Measurements from ENCODE around the gene NAGA. TPM values are rescaled to one million over a fixed set of nuclear protein-coding genes. Genes with fewer than 3 reads are reported as not detected.

The NAGA gene
- total and polyA plus RNA-seq, 2 donors (not counting 1 experiment from before 2014, with no cell fraction given): 24.5 to 43.4 TPM

DNA sequence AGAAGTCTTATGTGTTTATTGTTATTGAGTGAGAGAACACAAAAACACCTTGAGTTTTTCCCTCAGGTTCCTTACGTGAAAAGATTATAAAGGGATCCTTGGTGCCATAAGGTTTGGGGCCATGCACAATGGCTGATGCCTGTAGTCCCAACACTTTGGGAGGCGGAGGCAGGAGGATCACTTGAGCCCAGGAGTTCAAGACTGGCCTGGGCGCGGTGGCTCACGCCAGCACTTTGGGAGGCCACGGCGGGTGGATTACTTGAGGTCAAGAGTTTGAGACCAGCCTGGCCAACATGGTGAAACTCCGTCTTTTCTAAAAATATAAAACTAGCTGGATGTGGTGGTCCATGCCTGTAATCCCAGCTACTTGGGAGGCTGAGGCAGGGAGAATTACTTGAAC is 14.3 kb upstream of the NAGA start:
- H3K4me2 ChIP-seq (ENCODE audit: extremely low read depth, insufficient read depth, low read length): no peak overlapping the region
- H3K27me3 ChIP-seq (ENCODE audit: control insufficient read depth, insufficient read depth, low read length): no peaks in the 10 kb centered on the region
- H3K36me3 ChIP-seq (ENCODE audit: control insufficient read depth, insufficient read depth, low read length): peaks cover 12% of the 10 kb centered on the region
- H3K9me3 ChIP-seq (ENCODE audit: control insufficient read depth, insufficient read depth, low read depth, low read length): no peaks in the 10 kb centered on the region
- peaks cover 20% of the 10 kb centered on the region for H3K79me2 ChIP-seq (ENCODE audit: control insufficient read depth, insufficient read depth, low read length)
- no peak overlapping the region for H2AFZ ChIP-seq (ENCODE audit: low read length)
- no peak for TF ChIP-seq EZH2 (IDR thresholded peaks at IDR 0.05; ENCODE audit: low read length, missing control alignments)
- TF ChIP-seq, protein P1, sequence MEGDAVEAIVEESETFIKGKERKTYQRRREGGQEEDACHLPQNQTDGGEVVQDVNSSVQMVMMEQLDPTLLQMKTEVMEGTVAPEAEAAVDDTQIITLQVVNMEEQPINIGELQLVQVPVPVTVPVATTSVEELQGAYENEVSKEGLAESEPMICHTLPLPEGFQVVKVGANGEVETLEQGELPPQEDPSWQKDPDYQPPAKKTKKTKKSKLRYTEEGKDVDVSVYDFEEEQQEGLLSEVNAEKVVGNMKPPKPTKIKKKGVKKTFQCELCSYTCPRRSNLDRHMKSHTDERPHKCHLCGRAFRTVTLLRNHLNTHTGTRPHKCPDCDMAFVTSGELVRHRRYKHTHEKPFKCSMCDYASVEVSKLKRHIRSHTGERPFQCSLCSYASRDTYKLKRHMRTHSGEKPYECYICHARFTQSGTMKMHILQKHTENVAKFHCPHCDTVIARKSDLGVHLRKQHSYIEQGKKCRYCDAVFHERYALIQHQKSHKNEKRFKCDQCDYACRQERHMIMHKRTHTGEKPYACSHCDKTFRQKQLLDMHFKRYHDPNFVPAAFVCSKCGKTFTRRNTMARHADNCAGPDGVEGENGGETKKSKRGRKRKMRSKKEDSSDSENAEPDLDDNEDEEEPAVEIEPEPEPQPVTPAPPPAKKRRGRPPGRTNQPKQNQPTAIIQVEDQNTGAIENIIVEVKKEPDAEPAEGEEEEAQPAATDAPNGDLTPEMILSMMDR (conservative IDR thresholded peaks at IDR 0.05 in 1 of 2, IDR thresholded peaks at IDR 0.05 in 1 of 2; ENCODE audit: low read depth in 1 of 2, low read length in 2 of 2): no peak
- H3K27ac ChIP-seq (ENCODE audit: insufficient read depth, low read length): no peak overlapping the region
- H3K4me3 ChIP-seq (replicated peaks in 1 of 4; ENCODE audit: control extremely low read depth in 1 of 4, insufficient read depth in 1 of 4, low read depth in 3 of 4, low read length in 4 of 4): no peak overlapping the region
- no peaks in the 10 kb centered on the region for H3K4me1 ChIP-seq (ENCODE audit: control insufficient read depth, extremely low read depth, insufficient read depth, low read length)
- no peak overlapping the region for H3K9ac ChIP-seq (ENCODE audit: insufficient read depth, low read length)
- no peak for DNase-seq (ENCODE audit: low read depth in 2 of 2)
- no peaks in the 10 kb centered on the region for H4K20me1 ChIP-seq (ENCODE audit: control insufficient read depth, extremely low read depth, insufficient read depth, low read length)

DNA sequence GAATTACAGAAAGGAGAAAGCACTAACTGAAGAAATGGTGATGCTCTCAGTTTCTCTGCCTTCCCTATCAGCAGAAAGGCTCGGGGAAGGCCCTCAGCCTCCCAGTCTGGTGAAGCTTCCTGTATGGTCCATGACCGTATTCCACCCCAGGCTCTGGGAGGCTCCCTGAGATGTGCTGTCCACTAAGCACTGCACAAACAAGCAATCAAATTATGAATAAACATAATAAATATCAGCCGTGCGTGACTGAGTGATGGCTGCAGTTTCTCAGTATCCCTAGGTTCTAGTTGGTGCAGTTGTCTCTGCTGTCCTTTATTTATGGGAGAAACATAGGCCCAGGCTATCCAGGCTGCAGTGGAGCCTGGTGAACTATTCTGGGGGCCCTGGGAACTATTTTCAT is 12.5 kb upstream of the NAGA start:
- peaks cover 12% of the 10 kb centered on the region for H3K36me3 ChIP-seq (ENCODE audit: control insufficient read depth, insufficient read depth, low read length)
- H3K4me2 ChIP-seq (ENCODE audit: extremely low read depth, insufficient read depth, low read length): no peak overlapping the region
- H3K4me1 ChIP-seq (ENCODE audit: control insufficient read depth, extremely low read depth, insufficient read depth, low read length): peaks cover 3% of the 10 kb centered on the region
- H4K20me1 ChIP-seq (ENCODE audit: control insufficient read depth, extremely low read depth, insufficient read depth, low read length): no peaks in the 10 kb centered on the region
- H3K9ac ChIP-seq (ENCODE audit: insufficient read depth, low read length): no peak overlapping the region
- H3K9me3 ChIP-seq (ENCODE audit: control insufficient read depth, insufficient read depth, low read depth, low read length): no peaks in the 10 kb centered on the region
- DNase-seq (ENCODE audit: low read depth in 2 of 2): no peak
- H3K27ac ChIP-seq (ENCODE audit: insufficient read depth, low read length): no peak overlapping the region
- no peak overlapping the region for H3K4me3 ChIP-seq (replicated peaks in 1 of 4; ENCODE audit: control extremely low read depth in 1 of 4, insufficient read depth in 1 of 4, low read depth in 3 of 4, low read length in 4 of 4)
- TF ChIP-seq, protein P1 (conservative IDR thresholded peaks at IDR 0.05 in 1 of 2, IDR thresholded peaks at IDR 0.05 in 1 of 2; ENCODE audit: low read depth in 1 of 2, low read length in 2 of 2): no peak
- TF ChIP-seq EZH2 (IDR thresholded peaks at IDR 0.05; ENCODE audit: low read length, missing control alignments): no peak
- peaks cover 9% of the 10 kb centered on the region for H3K79me2 ChIP-seq (ENCODE audit: control insufficient read depth, insufficient read depth, low read length)
- no peak overlapping the region for H2AFZ ChIP-seq (ENCODE audit: low read length)
- H3K27me3 ChIP-seq (ENCODE audit: control insufficient read depth, insufficient read depth, low read length): no peaks in the 10 kb centered on the region

DNA sequence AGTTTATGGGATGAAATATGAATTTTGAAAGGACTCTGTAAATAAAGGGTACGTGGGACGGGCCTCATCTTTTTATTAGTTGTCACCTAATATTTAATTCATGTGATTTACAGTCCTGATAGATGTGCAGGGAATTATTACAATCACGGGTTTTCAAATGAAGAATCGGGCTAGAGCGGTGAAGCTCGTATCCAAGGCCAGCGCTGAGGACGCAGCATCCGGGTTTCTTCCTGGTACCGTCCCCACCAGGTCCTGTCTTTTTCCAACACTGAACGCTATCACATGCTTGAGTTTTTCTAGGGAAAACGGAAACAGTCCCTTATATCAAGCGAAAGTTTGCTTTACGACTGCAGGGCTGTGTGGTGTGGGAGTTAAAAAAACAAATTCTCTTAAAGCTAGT is 9.7 kb upstream of the NAGA start:
- Histone ChIP-seq H3K9ac (ENCODE audit: insufficient read depth, low read length) (peak overlapping the region; percentile 96), H2AFZ (ENCODE audit: low read length) (peak overlapping the region; percentile 87), H3K27ac (ENCODE audit: insufficient read depth, low read length) (peak overlapping the region; percentile 92), H3K36me3 (ENCODE audit: control insufficient read depth, insufficient read depth, low read length) (peaks cover 15% of the 10 kb centered on the region), H3K4me2 (ENCODE audit: extremely low read depth, insufficient read depth, low read length) (peak overlapping the region; percentile 85), H3K4me1 (ENCODE audit: control insufficient read depth, extremely low read depth, insufficient read depth, low read length) (peaks cover 3% of the 10 kb centered on the region), H3K27me3 (ENCODE audit: control insufficient read depth, insufficient read depth, low read length) (no peaks in the 10 kb centered on the region), H3K9me3 (ENCODE audit: control insufficient read depth, insufficient read depth, low read depth, low read length) (no peaks in the 10 kb centered on the region), H3K79me2 (ENCODE audit: control insufficient read depth, insufficient read depth, low read length) (peaks cover 3% of the 10 kb centered on the region), H3K4me3 (replicated peaks in 1 of 4; ENCODE audit: control extremely low read depth in 1 of 4, insufficient read depth in 1 of 4, low read depth in 3 of 4, low read length in 4 of 4) (peak overlapping the region; percentile 64 to 90 (median 82)), H4K20me1 (ENCODE audit: control insufficient read depth, extremely low read depth, insufficient read depth, low read length) (no peaks in the 10 kb centered on the region)
- DNase-seq (ENCODE audit: low read depth in 2 of 2): peak; percentile 49 to 51
- TF ChIP-seq EZH2 (IDR thresholded peaks at IDR 0.05; ENCODE audit: low read length, missing control alignments): no peak
- TF ChIP-seq, protein P1 (conservative IDR thresholded peaks at IDR 0.05 in 1 of 2, IDR thresholded peaks at IDR 0.05 in 1 of 2; ENCODE audit: low read depth in 1 of 2, low read length in 2 of 2): no peak
